Measurements from ENCODE around the gene RNASE4. TPM values are rescaled to one million over a fixed set of nuclear protein-coding genes. Genes with fewer than 3 reads are reported as not detected.

The RNASE4 gene
- total RNA-seq, 5 donors from 2014 or later (not counting 1 experiment from before 2014, with no cell fraction given) = 0.46 to 0.86 (median 0.56) TPM; not detected in 1

DNA sequence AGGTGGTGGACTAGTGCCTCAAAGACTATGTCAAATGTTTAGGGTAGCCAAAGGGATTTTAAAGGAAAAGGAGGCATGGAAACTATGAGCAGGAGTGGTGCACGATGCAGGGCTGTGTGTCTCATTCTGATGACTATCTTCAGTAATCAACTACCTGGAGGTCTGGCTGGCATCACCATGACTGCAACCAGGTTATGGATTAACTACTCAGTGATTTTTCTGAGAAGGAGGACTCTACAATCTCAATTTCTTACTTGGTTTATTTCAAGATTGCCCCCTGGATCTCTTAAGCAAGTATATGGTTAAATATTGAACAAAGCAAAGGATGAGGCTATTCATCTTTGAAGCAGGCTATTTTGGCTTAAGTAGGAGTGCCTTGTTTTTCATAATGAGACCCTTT is 42.2 kb downstream of the RNASE4 start:
- H3K27ac ChIP-seq (ENCODE audit: low read length) = no peak overlapping the region
- H3K36me3 ChIP-seq (ENCODE audit: control insufficient read depth in 2 of 2, extremely low read depth in 1 of 2, insufficient read depth in 1 of 2, low read length in 1 of 2) = no peaks in the 10 kb centered on the region
- WGBS (ENCODE audit: insufficient coverage) = no CpG with 5 or more reads among the region's 1 CpG
- peaks cover 0 to 21% of the 10 kb centered on the region in 2 experiments for H3K27me3 ChIP-seq (replicated peaks in 1 of 2; ENCODE audit: control insufficient read depth in 2 of 2, extremely low read depth in 1 of 2, insufficient read depth in 2 of 2, low read length in 1 of 2)
- DNase-seq = no peak
- Mint-ChIP-seq H3K27ac (no peak overlapping the region), H3K27me3 (peaks cover 50 to 54% of the 10 kb centered on the region in 2 donors), H3K36me3 (no peaks in the 10 kb centered on the region), H3K9me3 (no peaks in the 10 kb centered on the region), H3K4me3 (no peak overlapping the region), H3K4me1 (peaks cover 0 to 7% (median 5%) of the 10 kb centered on the region in 3 donors)
- H3K9me3 ChIP-seq = no peaks in the 10 kb centered on the region
- no peak overlapping the region for H3K4me3 ChIP-seq (ENCODE audit: control insufficient read depth in 1 of 2, extremely low read depth in 1 of 2, low read length in 1 of 2)
- ChIA-PET POLR2A (no interaction called here), CTCF (no interaction called here)
- no peaks in the 10 kb centered on the region for H3K4me1 ChIP-seq (ENCODE audit: control insufficient read depth in 1 of 2, extremely low read depth in 1 of 2, insufficient read depth in 2 of 2, low read length in 2 of 2)
- ATAC-seq (replicated peaks in 1 of 4) = no peak

DNA sequence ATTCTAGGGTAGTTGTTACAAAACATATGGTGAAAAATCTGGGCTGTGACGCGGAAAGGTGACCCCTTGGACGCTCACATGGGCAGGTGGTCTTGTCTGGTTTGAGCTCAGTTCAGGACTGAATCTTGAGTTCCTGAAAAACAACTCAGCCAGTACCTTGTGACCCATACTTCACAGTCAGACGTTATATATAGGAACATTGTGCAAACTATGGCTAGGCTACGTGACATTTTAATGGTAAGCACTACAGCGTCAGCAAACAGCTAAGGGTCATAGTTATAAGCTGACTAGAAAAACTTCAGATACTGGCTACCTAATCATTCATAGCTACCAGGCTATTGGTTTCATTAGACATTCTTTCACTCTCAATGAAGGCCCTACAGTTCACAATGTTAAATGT is 46.5 kb downstream of the RNASE4 start:
- Mint-ChIP-seq H3K4me1 (no peaks in the 10 kb centered on the region), H3K4me3 (no peak overlapping the region), H3K27ac (no peak overlapping the region), H3K36me3 (no peaks in the 10 kb centered on the region), H3K9me3 (no peaks in the 10 kb centered on the region), H3K27me3 (peaks cover 17 to 19% of the 10 kb centered on the region in 2 donors)
- WGBS (ENCODE audit: insufficient coverage) = 49% methylated on average over 3 of the region's 6 CpGs
- no peaks in the 10 kb centered on the region for H3K9me3 ChIP-seq
- ChIA-PET POLR2A (no interaction called here), CTCF (no interaction called here)
- H3K27me3 ChIP-seq (replicated peaks in 1 of 2; ENCODE audit: control insufficient read depth in 2 of 2, extremely low read depth in 1 of 2, insufficient read depth in 2 of 2, low read length in 1 of 2) = peaks cover 0 to 4% of the 10 kb centered on the region in 2 experiments
- ATAC-seq (replicated peaks in 1 of 4) (no peak), DNase-seq (no peak)
- no peak overlapping the region for H3K4me3 ChIP-seq (ENCODE audit: control insufficient read depth in 1 of 2, extremely low read depth in 1 of 2, low read length in 1 of 2)
- H3K36me3 ChIP-seq (ENCODE audit: control insufficient read depth in 2 of 2, extremely low read depth in 1 of 2, insufficient read depth in 1 of 2, low read length in 1 of 2) = no peaks in the 10 kb centered on the region
- H3K4me1 ChIP-seq (ENCODE audit: control insufficient read depth in 1 of 2, extremely low read depth in 1 of 2, insufficient read depth in 2 of 2, low read length in 2 of 2) = no peaks in the 10 kb centered on the region
- H3K27ac ChIP-seq (ENCODE audit: low read length) = no peak overlapping the region

DNA sequence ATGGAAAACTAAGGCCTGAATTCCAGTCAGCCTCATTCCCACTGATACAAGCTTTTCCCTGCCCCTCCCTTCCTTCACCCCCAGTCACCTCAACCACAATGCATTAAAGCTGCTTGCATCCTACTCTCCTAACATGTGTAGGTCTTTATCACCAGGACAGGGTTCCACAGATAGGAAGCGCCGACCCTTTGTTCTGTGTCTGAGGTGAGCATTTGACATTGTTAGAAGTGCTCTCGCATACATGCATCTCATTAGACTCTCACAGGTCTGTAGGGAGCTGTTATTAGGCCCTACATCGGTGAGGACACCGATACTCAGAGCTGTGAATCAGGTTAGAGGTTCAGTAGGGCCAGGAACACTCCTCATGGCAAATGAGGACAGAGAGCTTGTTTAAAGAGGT is 48.1 kb downstream of the RNASE4 start:
- Mint-ChIP-seq H3K36me3 (no peaks in the 10 kb centered on the region), H3K4me1 (no peaks in the 10 kb centered on the region), H3K4me3 (no peak overlapping the region), H3K9me3 (no peaks in the 10 kb centered on the region), H3K27me3 (peaks cover 6 to 9% of the 10 kb centered on the region in 2 donors), H3K27ac (no peak overlapping the region)
- no peaks in the 10 kb centered on the region for H3K4me1 ChIP-seq (ENCODE audit: control insufficient read depth in 1 of 2, extremely low read depth in 1 of 2, insufficient read depth in 2 of 2, low read length in 2 of 2)
- H3K4me3 ChIP-seq (ENCODE audit: control insufficient read depth in 1 of 2, extremely low read depth in 1 of 2, low read length in 1 of 2) = no peak overlapping the region
- H3K36me3 ChIP-seq (ENCODE audit: control insufficient read depth in 2 of 2, extremely low read depth in 1 of 2, insufficient read depth in 1 of 2, low read length in 1 of 2) = no peaks in the 10 kb centered on the region
- no peaks in the 10 kb centered on the region for H3K9me3 ChIP-seq
- ATAC-seq (replicated peaks in 1 of 4) (no peak), DNase-seq (no peak)
- ChIA-PET CTCF (no interaction called here), POLR2A (no interaction called here)
- WGBS (ENCODE audit: insufficient coverage) = no CpG with 5 or more reads among the region's 5 CpGs
- H3K27me3 ChIP-seq (replicated peaks in 1 of 2; ENCODE audit: control insufficient read depth in 2 of 2, extremely low read depth in 1 of 2, insufficient read depth in 2 of 2, low read length in 1 of 2) = no peaks in the 10 kb centered on the region
- no peak overlapping the region for H3K27ac ChIP-seq (ENCODE audit: low read length)

DNA sequence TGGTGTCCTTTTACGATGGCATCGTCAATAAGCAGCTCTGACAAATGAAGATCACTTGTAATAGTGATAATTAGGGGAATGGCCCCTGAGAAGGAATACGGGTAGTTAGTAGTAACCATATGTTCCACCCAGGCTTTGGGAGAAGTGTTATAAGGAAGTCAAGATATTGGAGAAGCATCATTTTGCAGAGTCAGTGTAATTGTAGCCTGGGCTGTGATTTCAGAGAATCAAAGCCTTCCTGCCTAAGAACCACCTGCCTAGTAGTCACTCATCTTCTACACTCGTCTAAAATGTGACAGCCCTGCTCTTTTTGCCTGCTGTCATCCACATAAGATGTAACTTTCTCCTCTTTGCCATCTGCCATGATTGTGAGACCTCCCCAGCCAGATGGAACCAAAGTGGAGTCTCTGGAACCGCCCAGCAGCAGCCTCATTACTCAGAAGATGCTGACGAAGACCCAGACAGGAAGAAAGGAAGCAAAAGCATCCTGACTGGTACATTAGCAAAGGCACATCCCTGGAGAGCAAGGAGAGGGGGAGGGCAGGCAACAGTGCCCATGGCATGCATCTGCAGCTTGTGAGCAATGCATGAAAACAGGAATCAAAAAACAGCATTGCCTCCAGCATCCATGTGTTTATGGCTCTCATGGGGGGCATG is 48.7 kb downstream of the RNASE4 start:
- no peaks in the 10 kb centered on the region for H3K36me3 Mint-ChIP-seq
- no peaks in the 10 kb centered on the region for H3K27me3 ChIP-seq (replicated peaks in 1 of 2; ENCODE audit: control insufficient read depth in 2 of 2, extremely low read depth in 1 of 2, insufficient read depth in 2 of 2, low read length in 1 of 2)
- 50% methylated on average over 5 of the region's 6 CpGs for WGBS (ENCODE audit: insufficient coverage)
- H3K9me3 Mint-ChIP-seq = no peaks in the 10 kb centered on the region
- H3K9me3 ChIP-seq = no peaks in the 10 kb centered on the region
- DNase-seq (no peak), ATAC-seq (replicated peaks in 1 of 4) (no peak)
- H3K36me3 ChIP-seq (ENCODE audit: control insufficient read depth in 2 of 2, extremely low read depth in 1 of 2, insufficient read depth in 1 of 2, low read length in 1 of 2) = no peaks in the 10 kb centered on the region
- H3K4me3 ChIP-seq (ENCODE audit: control insufficient read depth in 1 of 2, extremely low read depth in 1 of 2, low read length in 1 of 2) = no peak overlapping the region
- no peaks in the 10 kb centered on the region for H3K4me1 Mint-ChIP-seq
- H3K4me1 ChIP-seq (ENCODE audit: control insufficient read depth in 1 of 2, extremely low read depth in 1 of 2, insufficient read depth in 2 of 2, low read length in 2 of 2) = no peaks in the 10 kb centered on the region
- no peak overlapping the region for H3K4me3 Mint-ChIP-seq
- H3K27me3 Mint-ChIP-seq = peaks cover 0 to 7% of the 10 kb centered on the region in 2 donors
- ChIA-PET CTCF (no interaction called here), POLR2A (no interaction called here)
- no peak overlapping the region for H3K27ac ChIP-seq (ENCODE audit: low read length)
- no peak overlapping the region for H3K27ac Mint-ChIP-seq

DNA sequence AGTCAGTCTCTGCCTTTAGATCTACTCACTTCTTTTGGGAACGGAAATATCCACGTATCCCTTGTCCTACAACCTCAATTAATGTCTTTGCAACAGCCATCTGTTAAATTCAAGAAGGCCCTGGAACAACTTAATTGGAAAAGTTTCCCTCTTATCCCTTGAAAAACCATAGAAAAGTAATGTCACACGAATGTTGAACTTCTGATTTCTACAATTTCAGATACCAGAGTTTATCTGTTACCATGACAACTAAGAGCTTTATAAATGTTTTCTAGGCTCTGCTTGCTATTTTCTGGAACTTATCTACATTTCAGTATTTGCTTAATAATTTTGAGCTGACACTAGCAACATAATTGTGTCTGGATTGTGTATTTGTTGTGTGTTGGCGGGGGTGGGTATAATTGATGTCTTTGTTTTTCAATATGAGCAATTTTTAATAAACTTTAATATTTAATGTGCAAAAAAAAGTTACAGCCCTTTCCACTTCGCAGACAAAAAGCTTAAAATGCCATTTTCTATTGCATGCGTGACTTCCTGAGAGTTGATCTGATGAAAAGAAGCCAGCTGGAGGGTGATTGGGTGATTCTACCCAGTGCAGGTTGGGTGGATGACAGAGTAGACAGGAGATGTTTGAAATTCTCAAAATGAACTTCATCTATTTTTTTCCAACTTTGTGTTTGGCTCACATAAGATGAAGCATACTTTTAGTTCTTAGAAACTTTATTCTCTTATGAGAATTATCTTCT is 49.5 kb downstream of the RNASE4 start:
- no peaks in the 10 kb centered on the region for H3K4me1 Mint-ChIP-seq
- no peaks in the 10 kb centered on the region for H3K4me1 ChIP-seq (ENCODE audit: control insufficient read depth in 1 of 2, extremely low read depth in 1 of 2, insufficient read depth in 2 of 2, low read length in 2 of 2)
- no peaks in the 10 kb centered on the region for H3K9me3 ChIP-seq
- H3K36me3 Mint-ChIP-seq = no peaks in the 10 kb centered on the region
- H3K27ac ChIP-seq (ENCODE audit: low read length) = no peak overlapping the region
- no peaks in the 10 kb centered on the region for H3K9me3 Mint-ChIP-seq
- CTCF ChIA-PET = no interaction called here
- H3K27ac Mint-ChIP-seq = no peak overlapping the region
- no peaks in the 10 kb centered on the region for H3K27me3 ChIP-seq (replicated peaks in 1 of 2; ENCODE audit: control insufficient read depth in 2 of 2, extremely low read depth in 1 of 2, insufficient read depth in 2 of 2, low read length in 1 of 2)
- DNase-seq = no peak
- H3K4me3 Mint-ChIP-seq = no peak overlapping the region
- no peak overlapping the region for H3K4me3 ChIP-seq (ENCODE audit: control insufficient read depth in 1 of 2, extremely low read depth in 1 of 2, low read length in 1 of 2)
- ATAC-seq (replicated peaks in 1 of 4) = no peak
- no peaks in the 10 kb centered on the region for H3K36me3 ChIP-seq (ENCODE audit: control insufficient read depth in 2 of 2, extremely low read depth in 1 of 2, insufficient read depth in 1 of 2, low read length in 1 of 2)
- POLR2A ChIA-PET = no interaction called here
- whole genome bisulfite sequencing (ENCODE audit: insufficient coverage) = 90% methylated on average over 2 of the region's 6 CpGs
- H3K27me3 Mint-ChIP-seq = peaks cover 4 to 7% of the 10 kb centered on the region in 2 donors

DNA sequence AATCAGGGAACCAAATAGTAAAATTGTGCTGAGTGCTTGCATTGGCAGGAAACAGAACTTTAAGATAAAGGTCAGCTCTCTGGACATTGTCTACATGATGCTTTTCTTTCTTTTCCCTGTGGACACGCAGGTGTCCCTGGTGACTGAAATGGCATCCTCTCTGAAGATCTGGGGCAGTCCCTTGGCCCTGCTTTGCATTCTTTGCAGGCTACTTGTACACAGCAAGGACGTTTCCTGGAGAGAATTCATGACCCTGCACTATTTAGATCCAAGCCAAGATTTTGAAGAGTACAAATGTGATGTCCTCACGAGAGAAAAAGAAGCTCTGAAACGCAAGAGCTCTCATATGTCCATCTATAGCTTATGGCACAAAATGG is 50.1 kb downstream of the RNASE4 start:
- H3K36me3 Mint-ChIP-seq = no peaks in the 10 kb centered on the region

More for the DNA sequence above, 50.1 kb downstream of the RNASE4 start:
- ATAC-seq (replicated peaks in 1 of 4) (no peak), DNase-seq (no peak)
- Mint-ChIP-seq H3K9me3 (no peaks in the 10 kb centered on the region), H3K27ac (no peak overlapping the region), H3K27me3 (peaks cover 5 to 7% of the 10 kb centered on the region in 2 donors), H3K4me3 (no peak overlapping the region), H3K4me1 (no peaks in the 10 kb centered on the region)
- Histone ChIP-seq H3K9me3 (no peaks in the 10 kb centered on the region), H3K27ac (ENCODE audit: low read length) (no peak overlapping the region), H3K36me3 (ENCODE audit: control insufficient read depth in 2 of 2, extremely low read depth in 1 of 2, insufficient read depth in 1 of 2, low read length in 1 of 2) (no peaks in the 10 kb centered on the region), H3K27me3 (replicated peaks in 1 of 2; ENCODE audit: control insufficient read depth in 2 of 2, extremely low read depth in 1 of 2, insufficient read depth in 2 of 2, low read length in 1 of 2) (no peaks in the 10 kb centered on the region), H3K4me3 (ENCODE audit: control insufficient read depth in 1 of 2, extremely low read depth in 1 of 2, low read length in 1 of 2) (no peak overlapping the region), H3K4me1 (ENCODE audit: control insufficient read depth in 1 of 2, extremely low read depth in 1 of 2, insufficient read depth in 2 of 2, low read length in 2 of 2) (no peaks in the 10 kb centered on the region)
- CTCF ChIA-PET = no interaction called here
- 22% methylated on average over 1 of the region's 4 CpGs for WGBS (ENCODE audit: insufficient coverage)
- POLR2A ChIA-PET = no interaction called here
